GM21786 (cell line): ENCODE results near the gene TICAM1.
"Not testable (repeated sequence)": the region's sequence is repeated elsewhere in the genome, so short reads cannot be mapped to it uniquely, and the experiment has no call there.

Experiments
- ATAC-seq: cut with Tn5 transposase; IDR thresholded peaks from one replicate; pipeline ENCODE4 v1.9.1; 2021; ENCODE audit not compliant: unreplicated experiment

TICAM1 gene

DNA sequence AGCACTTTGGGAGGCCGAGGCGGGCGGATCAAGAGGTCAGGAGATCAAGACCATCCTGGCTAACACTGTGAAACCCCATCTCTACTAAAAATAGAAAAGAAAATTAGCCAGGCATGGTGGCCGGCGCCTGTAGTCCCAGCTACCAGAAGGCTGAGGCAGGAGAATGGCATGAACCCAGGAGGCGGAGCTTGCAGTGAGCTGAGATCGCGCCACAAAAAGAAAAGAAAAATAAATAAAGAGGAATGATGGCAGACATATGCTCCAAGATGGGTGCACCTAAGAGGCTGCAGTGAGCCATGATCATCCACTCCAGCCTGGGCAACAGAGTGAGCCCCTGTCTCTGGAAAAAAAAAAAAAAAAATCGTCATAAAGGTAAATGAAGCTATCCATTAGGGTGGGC is 14.5 kb upstream of the TICAM1 start:
- ATAC-seq, result not testable (repeated sequence)

DNA sequence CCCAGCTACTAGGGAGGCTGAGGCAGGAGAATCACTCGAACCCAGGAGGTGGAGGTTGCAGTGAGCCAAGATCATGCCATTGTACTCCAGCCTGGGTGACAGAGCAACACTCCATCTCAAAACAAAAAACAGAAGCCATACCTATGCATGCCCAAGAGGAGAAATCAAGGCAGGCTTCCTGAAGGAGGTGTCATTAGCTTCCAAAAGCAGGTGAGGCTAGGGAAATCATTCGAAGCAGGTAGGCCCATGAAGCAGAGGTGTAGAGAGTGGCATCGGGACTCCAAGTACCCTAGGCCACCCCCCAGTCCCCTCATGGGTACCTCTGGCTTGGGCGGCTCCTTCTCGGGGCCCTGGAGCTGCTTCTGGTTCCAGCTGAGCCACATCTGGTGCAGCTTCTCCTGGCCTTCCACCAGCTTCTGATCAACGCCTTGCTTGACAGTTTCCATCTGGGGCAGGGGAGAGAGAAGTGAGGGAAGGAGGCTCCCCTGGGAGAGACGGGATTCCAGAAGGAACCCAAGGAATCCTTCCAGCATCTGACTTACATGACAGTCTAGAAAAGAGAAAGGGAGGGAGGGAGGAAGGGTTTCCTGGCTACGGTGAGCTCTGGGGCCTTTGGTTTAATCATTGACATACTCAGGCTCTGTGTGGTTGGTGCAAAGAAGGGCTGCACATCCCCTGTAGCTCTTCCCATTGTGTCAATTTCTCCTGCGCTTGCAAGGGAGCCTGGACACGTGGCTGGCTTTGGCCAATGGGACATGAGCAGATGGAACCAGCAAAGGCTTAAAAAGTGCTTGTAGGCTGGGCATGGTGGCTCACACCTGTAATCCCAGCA is 13.1 kb upstream of the TICAM1 start:
- no peak for ATAC-seq

DNA sequence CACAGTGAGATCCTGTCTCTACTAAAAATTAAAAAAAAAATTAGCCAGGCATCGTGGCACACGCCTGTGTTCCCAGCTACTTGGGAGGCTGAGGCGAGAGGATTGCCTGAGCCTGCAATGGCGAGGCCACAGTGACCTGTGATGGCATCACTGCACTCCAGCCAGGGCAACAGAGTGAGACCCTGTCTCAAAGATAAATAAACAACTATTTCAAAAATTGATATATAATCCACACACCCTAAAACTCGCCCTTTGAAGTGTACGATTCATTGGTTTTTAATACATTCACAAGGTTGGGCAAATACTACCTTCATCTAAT is 12.1 kb upstream of the TICAM1 start:
- ATAC-seq, result no peak

DNA sequence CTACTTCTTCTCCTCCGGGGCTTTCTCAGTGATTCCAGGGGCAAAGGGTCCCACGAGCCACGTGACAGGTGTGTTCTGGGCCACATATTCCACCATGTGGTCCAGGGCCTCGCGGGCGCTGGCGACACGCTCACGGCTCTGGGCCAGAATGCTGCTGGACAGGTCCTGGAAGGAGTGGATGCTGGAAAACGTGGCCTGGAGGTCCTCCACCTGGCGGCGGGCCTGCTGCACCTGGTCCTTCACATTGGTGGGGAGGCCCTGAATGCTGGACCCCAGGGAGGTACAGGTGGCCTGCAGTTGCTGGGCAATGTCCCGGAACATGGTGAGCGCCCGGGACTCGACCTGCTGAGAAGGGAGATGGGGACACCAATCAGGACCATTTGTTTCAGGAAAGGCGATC is 7.7 kb upstream of the TICAM1 start:
- no peak for ATAC-seq

DNA sequence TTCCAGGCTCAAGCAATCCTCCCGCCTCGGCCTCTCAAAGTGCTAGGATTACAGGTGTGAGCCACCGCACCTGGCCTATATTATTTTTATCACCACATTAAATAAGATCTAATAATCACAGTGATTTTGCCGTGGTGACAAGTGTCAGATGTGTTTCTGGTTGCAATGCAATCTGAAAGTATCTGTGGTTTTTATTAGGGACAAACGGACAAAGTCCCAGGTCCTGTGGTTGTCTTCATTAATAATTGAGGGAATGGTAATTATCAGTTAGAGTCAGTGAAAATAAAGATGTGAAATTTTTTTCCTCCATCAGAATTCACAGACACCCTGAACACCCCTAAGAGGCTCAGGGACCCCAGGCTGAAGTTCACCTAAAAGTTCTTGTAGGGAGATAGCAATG is 1.3 kb upstream of the TICAM1 start:
- ATAC-seq, result no peak

DNA sequence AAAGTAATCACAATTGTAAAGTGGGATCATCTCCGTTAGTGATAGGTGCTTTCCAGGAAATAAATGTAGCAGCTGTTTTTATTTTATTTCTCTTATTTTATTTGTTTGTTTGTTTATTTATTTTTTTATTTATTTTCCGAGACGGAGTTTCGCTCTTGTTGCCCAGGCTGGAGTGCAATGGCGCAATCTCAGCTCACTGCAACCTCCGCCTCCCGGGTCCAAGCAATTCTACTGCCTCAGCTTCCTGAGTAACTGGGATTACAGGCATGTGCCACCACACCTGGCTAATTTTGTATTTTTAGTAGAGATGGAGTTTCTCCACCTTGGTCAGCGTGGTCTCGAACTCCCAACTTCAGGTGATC is 448 bp upstream of the TICAM1 start:
- ATAC-seq, result not testable (repeated sequence)

DNA sequence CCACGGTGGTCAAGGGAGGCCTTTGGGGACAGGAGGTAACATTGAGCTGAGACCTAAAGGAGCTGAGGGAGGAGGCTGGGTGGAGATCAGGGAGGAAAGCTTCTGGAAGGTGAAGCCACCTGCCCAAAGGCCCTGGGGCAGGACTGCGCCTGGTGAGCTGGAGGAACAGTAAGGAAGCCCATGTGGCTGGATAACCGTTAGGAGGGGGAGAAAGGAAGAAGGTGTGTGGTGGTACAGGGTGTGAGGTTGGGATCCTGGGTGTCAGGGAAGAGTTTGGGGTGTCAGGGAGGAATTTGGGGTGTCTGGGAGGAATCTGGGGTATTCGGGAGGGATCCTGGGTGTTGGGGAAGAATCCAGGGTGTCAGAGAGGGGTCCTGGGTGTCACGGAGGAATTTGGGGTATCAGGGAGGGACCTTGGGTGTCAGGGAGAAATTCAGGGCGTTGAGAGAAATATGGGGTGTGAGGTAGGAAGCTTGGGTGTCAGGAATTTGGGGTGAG is 695 bp downstream of the TICAM1 start:
- ATAC-seq, result no peak

DNA sequence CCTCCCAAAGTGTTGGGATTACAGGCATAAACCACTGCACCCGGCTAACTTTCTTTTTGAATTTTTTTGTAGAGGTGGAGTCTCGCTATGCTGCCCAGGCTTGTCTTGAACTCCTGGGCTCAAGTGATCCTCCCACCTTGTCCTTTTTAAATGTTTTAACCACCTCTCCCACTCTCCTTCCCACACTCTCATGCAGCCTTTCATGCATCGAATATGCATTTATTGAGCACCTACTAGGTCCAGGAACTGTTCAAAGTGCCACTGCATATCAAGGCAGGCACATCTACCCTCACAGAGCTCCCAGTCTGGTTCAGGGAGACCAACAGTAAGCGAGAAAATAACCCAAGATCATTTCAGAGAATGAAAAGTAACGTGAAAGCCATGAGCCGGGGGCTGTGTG is 1.2 kb downstream of the TICAM1 start:
- ATAC-seq, result no peak

DNA sequence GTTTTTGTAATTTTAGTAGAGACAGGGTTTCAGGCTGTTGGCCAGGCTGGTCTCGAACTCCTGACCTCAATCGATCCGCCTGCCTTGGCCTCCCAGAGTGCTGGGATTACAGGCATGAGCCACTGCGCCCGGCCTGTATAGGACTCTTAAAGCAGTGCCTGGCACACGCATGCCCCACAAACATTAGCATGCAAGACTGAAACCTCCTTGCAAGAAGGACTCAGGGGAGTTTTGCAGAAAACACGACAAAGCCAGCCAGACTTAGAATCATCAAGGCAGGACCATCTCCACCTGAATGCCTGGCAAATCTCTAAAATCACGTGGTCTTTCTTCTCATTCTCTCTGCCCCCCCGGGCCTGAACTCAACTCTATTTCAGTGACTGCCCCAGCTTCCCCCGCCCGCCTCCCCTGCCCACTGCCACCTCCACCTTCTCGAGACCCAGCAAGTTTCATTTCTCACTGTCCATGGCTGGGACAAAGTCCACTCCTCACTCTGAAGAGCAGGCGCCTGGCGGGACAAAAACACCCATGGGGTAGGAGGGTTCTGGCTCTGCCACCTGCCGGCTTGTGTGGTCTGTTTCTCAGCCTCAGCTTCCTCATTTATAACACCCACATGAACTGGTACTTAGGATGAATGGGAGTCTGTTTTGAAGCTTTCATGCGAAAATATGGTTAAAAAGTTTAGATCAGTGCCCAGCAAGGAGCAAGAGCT is 2.4 kb downstream of the TICAM1 start:
- ATAC-seq, result no peak

DNA sequence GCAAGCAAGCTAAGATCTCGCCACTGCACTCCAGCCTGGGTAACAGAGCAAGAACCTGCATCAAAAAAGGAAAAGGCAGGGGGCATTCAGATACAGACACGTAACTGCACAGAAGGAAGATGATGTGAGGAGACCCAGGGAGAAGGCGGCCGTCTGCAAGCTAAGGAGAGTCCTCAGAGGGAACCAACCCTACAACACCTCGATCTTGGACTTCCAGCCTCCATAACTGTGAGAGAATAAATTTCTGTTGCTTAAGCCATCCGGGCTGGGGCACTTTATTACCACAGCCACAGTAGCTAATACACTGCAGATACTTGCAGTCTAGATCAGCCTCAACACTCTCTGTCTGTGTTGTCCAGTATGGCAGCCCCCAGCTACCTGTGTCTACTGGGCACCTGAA is 7.9 kb downstream of the TICAM1 start:
- no peak for ATAC-seq

DNA sequence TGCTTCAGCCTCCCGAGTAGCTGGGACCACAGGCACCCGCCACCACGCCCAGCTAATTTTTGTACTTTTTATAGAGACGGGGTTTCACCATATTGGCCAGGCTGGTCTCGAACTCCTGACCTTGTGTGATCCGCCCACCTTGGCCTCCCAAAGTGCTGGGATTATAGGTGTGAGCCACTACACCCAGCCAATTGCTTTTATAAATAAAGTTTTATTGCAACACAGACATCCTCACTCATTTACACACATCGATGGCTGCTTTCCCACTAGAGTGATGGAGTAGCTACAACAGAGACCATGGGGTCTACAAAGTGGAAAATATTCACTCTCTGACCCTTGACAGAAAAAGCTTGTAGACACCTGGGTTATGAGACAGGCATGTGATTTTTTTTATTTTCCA is 9.2 kb downstream of the TICAM1 start:
- ATAC-seq, result not testable (repeated sequence)

DNA sequence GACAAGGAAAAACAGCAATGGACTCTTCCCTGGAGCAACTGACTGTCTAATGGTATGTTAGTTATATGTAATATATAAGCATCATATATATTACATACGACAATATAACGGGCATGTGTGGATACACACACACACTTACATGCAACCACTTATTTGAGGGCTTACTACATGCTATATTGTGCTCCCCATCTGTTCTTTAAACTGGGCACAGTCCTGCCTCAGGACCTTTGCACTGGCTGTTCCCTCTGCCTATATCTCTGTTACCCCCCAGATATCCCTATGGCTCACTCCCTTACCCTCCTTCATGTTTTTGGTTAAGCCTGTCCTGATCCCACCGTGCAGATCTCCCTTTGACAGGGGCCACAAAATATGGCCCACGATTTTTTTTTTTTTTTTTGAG is 10.2 kb downstream of the TICAM1 start:
- ATAC-seq, result no peak

DNA sequence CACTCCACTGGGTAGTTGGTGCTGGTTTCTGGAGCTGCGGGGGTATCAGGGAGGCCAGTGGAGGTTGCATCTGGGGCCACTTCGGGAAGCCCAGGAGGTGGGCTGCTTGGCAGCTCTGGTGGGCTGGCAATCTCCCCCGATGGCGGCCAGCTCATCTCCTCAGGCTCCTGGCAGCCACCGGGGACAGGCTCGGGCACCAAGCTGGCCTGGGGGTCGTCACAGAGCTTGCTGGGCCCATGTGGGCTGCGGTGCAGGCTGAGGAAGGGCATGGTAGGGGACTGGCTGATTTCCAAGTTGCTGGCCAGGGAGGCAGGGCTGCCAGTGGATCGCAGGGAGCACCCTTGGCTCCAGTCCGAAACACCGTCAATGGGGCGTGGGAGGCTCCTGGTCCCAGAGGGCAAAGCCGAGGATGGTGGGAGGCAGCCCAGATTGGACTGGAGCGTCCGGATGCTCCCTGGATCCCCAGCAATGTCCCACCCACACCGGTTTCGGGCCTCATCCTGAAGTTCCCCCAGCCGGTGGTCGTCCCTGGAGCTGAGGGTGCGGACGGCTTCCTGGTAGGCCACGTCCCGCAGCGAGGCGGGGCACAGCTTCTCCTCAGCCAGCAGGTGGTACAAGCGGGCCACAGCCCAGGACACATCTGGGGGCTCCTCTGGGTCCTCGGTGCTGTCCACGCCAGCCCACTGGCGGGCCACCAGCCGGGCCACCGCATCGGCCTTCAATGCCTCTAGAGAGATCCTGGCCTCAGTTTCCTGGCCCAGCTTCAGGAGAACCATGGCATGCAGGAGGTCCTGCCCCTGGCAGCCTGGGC is 13.8 kb downstream of the TICAM1 start:
- no peak for ATAC-seq

DNA sequence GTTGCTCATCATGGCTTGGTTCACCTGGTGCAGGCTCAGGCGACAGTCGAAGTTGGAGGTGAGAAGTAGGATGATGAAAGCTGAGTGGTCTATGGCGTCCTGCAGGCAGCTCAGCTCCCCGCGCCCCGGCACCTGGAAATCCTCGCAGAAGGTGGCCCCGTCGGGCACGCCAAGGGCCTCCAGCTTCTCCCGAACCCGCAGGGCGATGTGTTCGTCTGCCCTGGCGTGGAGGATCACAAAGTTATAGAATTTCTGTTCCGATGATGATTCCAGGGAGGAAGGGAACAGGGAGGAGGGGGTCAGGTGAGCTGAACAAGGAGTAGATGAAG is 14.6 kb downstream of the TICAM1 start:
- ATAC-seq, result no peak

DNA sequence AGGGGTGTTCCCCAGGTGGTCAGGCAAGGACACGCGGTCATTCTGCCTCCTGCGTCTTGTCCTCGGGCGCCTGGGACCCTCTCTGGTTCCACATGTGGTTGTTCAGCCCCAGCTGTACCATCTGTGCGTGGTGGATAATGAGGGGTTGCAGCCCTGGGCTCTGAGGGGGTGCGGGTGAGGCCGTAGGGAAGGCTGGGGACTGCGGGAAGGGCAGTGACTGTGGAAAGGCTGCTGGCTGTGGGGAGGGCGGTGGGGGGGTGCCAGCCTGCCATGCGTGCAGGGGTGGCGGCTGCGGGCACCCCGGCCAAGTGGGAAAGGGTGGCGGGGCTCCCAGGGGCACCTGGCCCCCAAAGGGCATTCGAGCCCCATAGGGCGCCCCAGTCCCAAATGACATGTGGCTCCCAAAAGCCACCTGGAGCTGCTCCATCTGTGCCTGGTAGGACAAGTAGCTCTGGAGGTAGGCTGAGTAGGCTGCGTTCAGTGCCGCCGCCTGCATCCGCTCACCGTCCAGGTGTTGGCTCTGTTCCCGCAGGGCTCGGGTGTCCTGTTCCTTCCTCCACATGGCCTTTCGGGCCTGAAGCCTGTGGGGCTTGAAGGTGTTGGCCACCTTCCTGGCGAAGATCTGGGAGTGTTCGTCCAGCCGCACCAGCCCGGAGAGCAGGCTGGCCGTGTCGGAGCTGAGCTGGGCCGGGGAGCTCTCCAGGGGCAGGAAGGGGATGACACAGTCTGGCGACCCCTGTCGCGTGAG is 15.1 kb downstream of the TICAM1 start:
- ATAC-seq, result no peak

DNA sequence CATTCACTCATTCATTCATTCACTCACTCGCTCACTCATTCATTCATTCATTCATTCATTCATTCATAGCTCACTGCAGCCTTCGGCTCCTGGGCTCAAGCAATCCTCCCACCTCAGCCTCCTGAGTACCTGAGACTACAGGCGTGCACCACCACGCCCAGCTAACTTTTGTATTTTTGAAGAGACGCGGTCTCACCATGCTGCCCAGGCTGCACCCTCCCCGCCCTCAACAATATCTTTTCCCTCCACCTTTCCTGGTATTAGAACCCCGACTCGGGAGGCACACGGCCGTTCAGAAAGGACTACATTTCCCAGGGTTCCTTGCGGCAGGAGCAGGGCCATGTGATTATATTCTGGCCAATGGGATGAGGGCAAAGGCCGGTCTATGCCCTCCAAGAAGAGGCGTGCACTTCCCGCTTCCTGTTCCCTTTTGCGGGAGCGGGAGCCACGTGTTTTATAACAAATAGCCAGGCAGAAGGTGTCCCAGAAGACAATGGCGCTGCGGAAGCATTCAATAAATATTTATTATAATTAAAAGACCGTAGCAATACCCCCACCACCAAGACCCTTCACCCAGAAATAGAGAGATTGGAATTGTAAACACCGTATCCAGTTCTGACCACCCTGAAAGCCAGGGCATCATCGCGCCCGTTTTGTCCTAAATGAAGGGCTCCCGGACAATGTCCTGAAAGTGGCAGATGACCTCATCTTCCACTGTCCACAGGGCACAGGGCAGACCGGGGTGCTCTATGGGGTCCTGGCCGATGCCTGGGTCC is 15.9 kb downstream of the TICAM1 start:
- ATAC-seq, result no peak

DNA sequence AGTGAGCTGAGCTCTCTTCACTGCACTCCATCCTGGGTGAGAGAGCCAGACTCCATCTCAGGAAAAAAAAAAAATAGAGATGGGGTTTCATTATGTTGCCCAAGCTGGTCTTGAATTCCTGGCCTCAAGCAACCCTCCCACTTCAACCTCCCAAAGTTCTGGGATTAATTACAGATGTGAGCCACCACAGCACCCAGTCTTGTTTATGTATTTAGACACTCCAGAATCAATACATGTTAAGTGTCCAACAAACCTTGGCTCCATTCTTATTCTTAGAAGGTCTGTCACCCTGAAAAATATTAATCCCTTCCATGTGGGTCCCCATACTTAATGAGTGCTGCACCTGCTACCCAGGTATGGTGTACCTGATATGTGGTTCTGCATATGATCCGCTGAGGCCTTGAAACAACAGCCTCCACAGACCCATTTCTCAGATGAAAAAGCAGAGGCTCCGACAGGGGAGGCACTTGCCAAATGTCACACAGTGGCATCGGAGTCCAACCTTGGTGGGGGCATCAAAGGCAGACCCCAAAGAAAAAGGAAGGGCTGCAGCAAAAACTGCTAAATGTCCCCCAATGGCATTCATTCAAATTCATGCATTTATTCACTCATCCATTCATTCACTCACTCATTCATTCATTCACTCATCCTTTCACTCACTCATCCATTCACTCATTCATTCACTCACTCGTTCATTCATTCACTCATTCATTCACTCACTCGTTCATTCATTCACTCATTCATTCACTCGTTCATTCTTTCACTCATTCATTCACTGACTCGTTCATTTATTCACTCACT is 16.7 kb downstream of the TICAM1 start:
- ATAC-seq, result no peak

DNA sequence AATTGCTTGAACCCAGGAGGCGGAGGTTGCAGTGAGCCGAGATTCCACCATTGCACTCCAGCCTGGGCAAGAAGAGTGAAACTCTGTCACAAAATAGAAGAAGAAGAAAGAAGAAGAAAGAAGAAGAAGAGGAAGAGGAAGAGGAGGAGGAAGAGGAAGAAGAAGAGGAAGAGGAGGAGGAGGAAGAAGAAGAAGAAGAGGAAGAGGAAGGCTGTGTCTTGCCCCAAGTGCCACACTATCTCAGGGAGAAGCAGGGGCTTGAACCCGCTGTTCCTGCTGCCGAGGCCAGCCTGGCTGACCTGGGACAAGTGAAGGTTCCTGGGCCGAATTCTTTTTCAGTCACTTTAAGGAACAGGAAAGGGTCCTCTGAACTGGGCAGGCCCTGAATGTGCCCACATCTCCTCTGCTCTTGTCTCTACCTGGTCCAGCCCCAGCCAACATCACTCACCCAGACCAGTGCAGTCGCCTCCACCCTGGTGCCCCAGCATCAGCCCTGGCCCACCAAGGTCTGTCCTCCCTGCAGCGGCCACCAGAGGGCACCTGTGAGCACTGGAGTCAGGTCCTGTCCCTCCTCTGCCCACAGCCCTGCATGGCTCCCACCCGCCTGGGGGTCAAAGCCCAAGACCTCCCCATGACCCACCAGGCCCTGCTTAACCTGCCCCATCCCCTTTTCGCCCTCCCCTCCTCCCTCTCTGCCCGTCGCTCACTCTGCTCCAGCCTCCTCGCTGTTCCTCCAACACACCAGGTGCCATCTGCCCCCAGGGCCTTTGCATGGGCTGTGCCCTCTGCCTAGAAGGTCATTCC is 20.0 kb downstream of the TICAM1 start:
- no peak for ATAC-seq

DNA sequence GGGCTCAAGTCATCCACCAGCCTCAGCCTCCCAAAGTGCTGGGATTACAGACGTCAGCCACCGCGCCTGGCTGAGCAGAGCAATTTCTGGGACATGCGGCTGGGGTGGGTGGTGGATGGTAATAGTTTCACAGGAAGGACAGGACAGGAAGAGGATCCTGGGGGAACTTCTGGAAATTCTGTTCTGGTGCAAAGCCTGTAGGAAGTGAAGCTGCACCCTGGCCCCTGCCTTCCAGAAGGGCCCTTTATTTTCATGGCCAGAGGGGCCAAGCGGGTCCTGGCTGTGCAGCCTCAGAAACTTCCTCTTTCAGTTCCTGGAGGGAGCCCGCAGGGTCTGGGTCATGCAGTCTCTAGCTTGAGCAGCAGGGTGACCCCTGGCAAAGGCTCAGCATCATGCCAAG is 24.3 kb downstream of the TICAM1 start:
- ATAC-seq, result no peak
